Measurements from ENCODE around the gene VPS18. TPM values are rescaled to one million over a fixed set of nuclear protein-coding genes. Genes with fewer than 3 reads are reported as not detected.

Gene VPS18
- total and polyA plus RNA-seq, 8 donors = 9.2 to 29.0 (median 13.6) TPM

GRCh38 chr15:40941068-40941527 lies 46.8 kb downstream of the VPS18 start:
- H3K36me3 ChIP-seq = peaks cover 0 to 7% of the 10 kb centered on the region in 2 donors
- intact Hi-C loops (cut with DNase I) = loop anchor here in 1 of 2 donors (5.0 kb wide), 1 partner anchor 71 kb away; no protein-coding TSS in a partner anchor
- no peak for ATAC-seq
- H3K4me3 ChIP-seq = peak overlapping the region; percentile 40 to 57
- H3K27ac ChIP-seq = peak overlapping the region; percentile 89 to 93
- no peak for TF ChIP-seq CTCF (IDR thresholded peaks at IDR 0.05)
- peaks cover 16 to 52% of the 10 kb centered on the region in 2 donors for H3K4me1 ChIP-seq
- no peak for DNase-seq
- no peaks in the 10 kb centered on the region for H3K27me3 ChIP-seq
- no peaks in the 10 kb centered on the region for H3K9me3 ChIP-seq

GRCh38 chr15:40941528-40942336 lies 47.5 kb downstream of the VPS18 start:
- peak; percentile 36 to 75 for TF ChIP-seq CTCF (IDR thresholded peaks at IDR 0.05)
- H3K27ac ChIP-seq = peak overlapping the region; percentile 89 to 93
- no peaks in the 10 kb centered on the region for H3K27me3 ChIP-seq
- peaks cover 16 to 48% of the 10 kb centered on the region in 2 donors for H3K4me1 ChIP-seq
- peak; percentile 68 to 97 (median 84) for DNase-seq
- H3K36me3 ChIP-seq = peaks cover 0 to 3% of the 10 kb centered on the region in 2 donors
- H3K4me3 ChIP-seq = peak overlapping the region; percentile 40 to 57
- ATAC-seq = peak; percentile 91
- intact Hi-C loops (cut with DNase I) = loop anchor here in 1 of 2 donors (5.0 kb wide), 1 partner anchor 71 kb away; no protein-coding TSS in a partner anchor
- no peaks in the 10 kb centered on the region for H3K9me3 ChIP-seq

- TF ChIP-seq CTCF (IDR thresholded peaks at IDR 0.05) = no peak
Observed at GRCh38 chr15:40942337-40942854, 48.1 kb downstream of the VPS18 start.

GRCh38 chr15:40942878-40943277 lies 48.6 kb downstream of the VPS18 start:
- no peak for TF ChIP-seq CTCF (IDR thresholded peaks at IDR 0.05)
- Histone ChIP-seq H3K9me3 (no peaks in the 10 kb centered on the region), H3K27me3 (no peaks in the 10 kb centered on the region), H3K4me1 (peaks cover 16 to 37% of the 10 kb centered on the region in 2 donors), H3K27ac (peak overlapping the region; percentile 89 to 93), H3K36me3 (peaks cover 0 to under 1% of the 10 kb centered on the region in 2 donors), H3K4me3 (peak overlapping the region; percentile 40 to 57)
- ATAC-seq = peak; percentile 47
- DNase-seq = peak in 2 of 4 donors; percentile 60 to 68
- intact Hi-C loops (cut with DNase I) = loop anchor here in 1 of 2 donors (5.0 kb wide), 1 partner anchor 69 kb away; no protein-coding TSS in a partner anchor

More at GRCh38 chr15:40942337-40942854, 48.1 kb downstream of the VPS18 start:
- Histone ChIP-seq H3K27ac (peak overlapping the region; percentile 89 to 93), H3K4me1 (peaks cover 16 to 42% of the 10 kb centered on the region in 2 donors), H3K9me3 (no peaks in the 10 kb centered on the region), H3K4me3 (peak overlapping the region; percentile 40 to 57), H3K27me3 (no peaks in the 10 kb centered on the region), H3K36me3 (peaks cover 0 to 3% of the 10 kb centered on the region in 2 donors)
- ATAC-seq (peak; percentile 35), DNase-seq (no peak)
- intact Hi-C loops (cut with DNase I) = loop anchor here in 1 of 2 donors (5.0 kb wide), 1 partner anchor 70 kb away; no protein-coding TSS in a partner anchor
